CD14-positive monocyte (primary cell): Measurements from ENCODE around the gene CYP20A1. TPM values are rescaled to one million over a fixed set of nuclear protein-coding genes. Genes with fewer than 3 reads are reported as not detected.
A peak's percentile ranks its signal among the peaks of the same experiment; 100 is the strongest.
"Not testable (repeated sequence)": the region's sequence is repeated elsewhere in the genome, so short reads cannot be mapped to it uniquely, and the experiment has no call there.

Experiments
- DNase-seq, 3 donors: peaks; one replicate each; pipeline ENCODE4 v3.0.0-alpha.2; 2011 to 2022
- H2AFZ ChIP-seq: 2 replicates; pipeline ENCODE4 v1.6.0; 2012; ENCODE audit warnings: mild to moderate bottlenecking, low read depth, low read length, inconsistent platforms; ENCODE audit not compliant: insufficient read depth, poor library complexity, severe bottlenecking
- H3K27ac ChIP-seq, 2 donors: 1 replicate in 1 of 2; 2 replicates in 1 of 2; pipeline ENCODE4 v1.5.1; 2012 to 2013; ENCODE audit warnings: low read length in 2 of 2, control low read depth in 1 of 2, inconsistent platforms in 1 of 2, low read depth in 1 of 2, mild to moderate bottlenecking in 1 of 2
- H3K27me3 ChIP-seq, 2 donors: one replicate each; pipeline versions ENCODE4 v1.6.0 to v1.6.1; 2011 to 2013; ENCODE audit warnings: low read length in 2 of 2; ENCODE audit not compliant: control insufficient read depth in 2 of 2, insufficient read depth in 2 of 2
- H3K36me3 ChIP-seq, 2 donors: replicated peaks in 1 of 2; 1 replicate in 1 of 2; 2 replicates in 1 of 2; pipeline versions ENCODE4 v1.5.1 to v1.6.1; 2012 to 2013; ENCODE audit warnings: low read length in 2 of 2, control low read depth in 1 of 2, inconsistent platforms in 1 of 2, mild to moderate bottlenecking in 1 of 2; ENCODE audit not compliant: insufficient read depth in 2 of 2, control insufficient read depth in 1 of 2
- H3K4me1 ChIP-seq, 2 donors: 1 replicate in 1 of 2; 2 replicates in 1 of 2; pipeline versions ENCODE4 v1.5.1 to v1.6.1; 2012 to 2013; ENCODE audit warnings: low read length in 2 of 2, control low read depth in 1 of 2, inconsistent platforms in 1 of 2, mild to moderate bottlenecking in 1 of 2, moderate library complexity in 1 of 2; ENCODE audit not compliant: insufficient read depth in 2 of 2, control insufficient read depth in 1 of 2
- H3K4me2 ChIP-seq: replicated peaks from 2 replicates; pipeline ENCODE3; 2012; ENCODE audit warnings: low read length, moderate library complexity, mild to moderate bottlenecking; ENCODE audit not compliant: poor library complexity, severe bottlenecking; ENCODE audit errors: extremely low read depth
- H3K4me3 ChIP-seq, 3 experiments: fragments of 200-600 bp in 1 of 3; sonication (generic) in 1 of 3; replicated peaks in 1 of 3; 1 replicate in 2 of 3; 2 replicates in 1 of 3; pipeline ENCODE4 v1.5.1; 2011 to 2013; ENCODE audit warnings: low read length in 3 of 3, mild to moderate bottlenecking in 3 of 3, control low read depth in 2 of 3, low read depth in 2 of 3, inconsistent platforms in 1 of 3, moderate library complexity in 1 of 3
- H3K79me2 ChIP-seq: 2 replicates; pipeline ENCODE4 v1.6.0; 2012; ENCODE audit warnings: mild to moderate bottlenecking, control low read depth, inconsistent platforms, low read length, moderate library complexity; ENCODE audit not compliant: insufficient read depth
- H3K9ac ChIP-seq: 2 replicates; pipeline ENCODE4 v1.6.0; 2017; ENCODE audit warnings: low read length, mild to moderate bottlenecking; ENCODE audit not compliant: insufficient read depth, poor library complexity, severe bottlenecking
- H3K9me3 ChIP-seq, 2 donors: replicated peaks in 1 of 2; 1 replicate in 1 of 2; 2 replicates in 1 of 2; pipeline versions ENCODE4 v1.5.1 to v1.6.1; 2012 to 2013; ENCODE audit warnings: low read length in 2 of 2, control low read depth in 1 of 2; ENCODE audit not compliant: control insufficient read depth in 1 of 2, insufficient read depth in 1 of 2
- H4K20me1 ChIP-seq: 2 replicates; pipeline ENCODE4 v1.6.0; 2012; ENCODE audit warnings: mild to moderate bottlenecking, low read length, control low read depth, moderate library complexity; ENCODE audit not compliant: insufficient read depth
- H3K27ac Mint-ChIP-seq, 7 donors: one replicate each; pipeline ENCODE4 v1.8.0; 2020; ENCODE audit warnings: mild to moderate bottlenecking in 7 of 7, mixed read lengths in 7 of 7, moderate library complexity in 6 of 7, inconsistent platforms in 2 of 7
- H3K27me3 Mint-ChIP-seq, 3 donors: one replicate each; pipeline ENCODE4 v1.8.0; 2021 to 2022; ENCODE audit warnings: low read depth in 3 of 3, mild to moderate bottlenecking in 3 of 3, mixed read lengths in 3 of 3, moderate library complexity in 3 of 3, inconsistent platforms in 1 of 3
- H3K36me3 Mint-ChIP-seq, 2 donors: one replicate each; pipeline ENCODE4 v1.8.0; 2020; ENCODE audit warnings: mixed read lengths in 2 of 2, inconsistent platforms in 1 of 2, mild to moderate bottlenecking in 1 of 2
- H3K4me1 Mint-ChIP-seq: one replicate; pipeline ENCODE4 v1.8.0; 2020; ENCODE audit warnings: mild to moderate bottlenecking, mixed read lengths
- H3K4me3 Mint-ChIP-seq, 2 donors: one replicate each; pipeline ENCODE4 v1.8.0; 2020; ENCODE audit warnings: mild to moderate bottlenecking in 2 of 2, mixed read lengths in 2 of 2, moderate library complexity in 1 of 2
- H3K9me3 Mint-ChIP-seq, 7 donors: one replicate each; pipeline ENCODE4 v1.8.0; 2020 to 2022; ENCODE audit warnings: mixed read lengths in 7 of 7, mild to moderate bottlenecking in 6 of 7, moderate library complexity in 6 of 7, inconsistent platforms in 2 of 7
- WGBS: methylation state at CpG from one replicate; pipeline ENCODE4 v1.1.5; 2013; ENCODE audit warnings: missing lambda C conversion rate; ENCODE audit not compliant: insufficient coverage; 5-methylcytosine and 5-hydroxymethylcytosine counted together
- intact Hi-C, 2 donors: fragments of 100-400 bp; cut with micrococcal nuclease; formaldehyde crosslinking; loops; one replicate each; pipeline versions ENCODE4 v1.15.0 to v1.15.1; 2023
- polyA plus RNA-seq, 3 donors: library from polyadenylated mRNA; depleted of rRNA in 1 of 3; unstranded in 2 of 3; stranded (reverse) in 1 of 3; fragments of 300-500 nt in 2 of 3; fragments of >200 nt in 1 of 3; fragmentation: Illumina TruSeq in 2 of 3; gene quantifications; 1 replicate in 2 of 3; 2 replicates in 1 of 3; pipeline ENCODE4 v1.2.3, GENCODE V29; 2012 to 2021
- TF ChIP-seq, protein P1 (sequence below): fragments of 200-600 bp; IDR thresholded peaks from one replicate; pipeline ENCODE4 v1.8.0; 2022; ENCODE audit warnings: antibody characterized with exemption, mild to moderate bottlenecking

Gene CYP20A1
- polyA plus RNA-seq, 3 donors: 13.3 to 17.6 (median 15.4) TPM

DNA sequence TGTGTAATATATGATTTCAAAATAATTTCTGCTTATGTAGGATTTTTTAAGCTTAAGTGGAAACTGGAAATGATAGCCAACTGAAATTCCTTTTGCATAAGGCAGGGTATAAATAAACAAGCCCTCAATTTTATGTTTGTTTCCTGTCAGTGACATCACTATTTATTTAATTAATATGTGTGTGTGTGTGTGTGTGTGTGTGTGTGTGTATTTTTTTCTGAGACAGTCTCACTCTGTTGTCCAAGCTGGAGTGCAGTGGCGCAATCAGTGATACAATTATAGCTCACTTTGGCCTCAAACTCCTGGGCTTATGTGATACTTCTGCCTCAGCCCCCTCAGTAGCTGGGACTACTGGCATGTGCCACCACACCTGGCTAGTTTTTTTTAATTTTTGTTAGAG, 29.3 kb upstream of the CYP20A1 start:
- H3K27me3 Mint-ChIP-seq: no peaks in the 10 kb centered on the region
- H3K9me3 Mint-ChIP-seq: peaks cover 0 to 6% (median 2%) of the 10 kb centered on the region in 7 donors
- no CpG with 5 or more reads among the region's 1 CpG for WGBS
- Histone ChIP-seq H2AFZ (no peak overlapping the region), H3K4me1 (no peaks in the 10 kb centered on the region), H3K79me2 (no peaks in the 10 kb centered on the region), H3K4me3 (no peak overlapping the region), H3K36me3 (peaks cover 0 to 18% of the 10 kb centered on the region in 2 donors), H3K27ac (no peak overlapping the region), H3K27me3 (no peaks in the 10 kb centered on the region), H3K9ac (no peak overlapping the region), H3K4me2 (no peak overlapping the region), H4K20me1 (no peaks in the 10 kb centered on the region), H3K9me3 (no peaks in the 10 kb centered on the region)
- DNase-seq: no peak
- TF ChIP-seq, protein P1, sequence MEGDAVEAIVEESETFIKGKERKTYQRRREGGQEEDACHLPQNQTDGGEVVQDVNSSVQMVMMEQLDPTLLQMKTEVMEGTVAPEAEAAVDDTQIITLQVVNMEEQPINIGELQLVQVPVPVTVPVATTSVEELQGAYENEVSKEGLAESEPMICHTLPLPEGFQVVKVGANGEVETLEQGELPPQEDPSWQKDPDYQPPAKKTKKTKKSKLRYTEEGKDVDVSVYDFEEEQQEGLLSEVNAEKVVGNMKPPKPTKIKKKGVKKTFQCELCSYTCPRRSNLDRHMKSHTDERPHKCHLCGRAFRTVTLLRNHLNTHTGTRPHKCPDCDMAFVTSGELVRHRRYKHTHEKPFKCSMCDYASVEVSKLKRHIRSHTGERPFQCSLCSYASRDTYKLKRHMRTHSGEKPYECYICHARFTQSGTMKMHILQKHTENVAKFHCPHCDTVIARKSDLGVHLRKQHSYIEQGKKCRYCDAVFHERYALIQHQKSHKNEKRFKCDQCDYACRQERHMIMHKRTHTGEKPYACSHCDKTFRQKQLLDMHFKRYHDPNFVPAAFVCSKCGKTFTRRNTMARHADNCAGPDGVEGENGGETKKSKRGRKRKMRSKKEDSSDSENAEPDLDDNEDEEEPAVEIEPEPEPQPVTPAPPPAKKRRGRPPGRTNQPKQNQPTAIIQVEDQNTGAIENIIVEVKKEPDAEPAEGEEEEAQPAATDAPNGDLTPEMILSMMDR: no peak
- no peak overlapping the region for H3K4me3 Mint-ChIP-seq
- H3K4me1 Mint-ChIP-seq: no peaks in the 10 kb centered on the region
- intact Hi-C loops: no loop called here
- peak overlapping the region in 1 of 7 donors; percentile 25 for H3K27ac Mint-ChIP-seq
- peaks cover 17 to 28% of the 10 kb centered on the region in 2 donors for H3K36me3 Mint-ChIP-seq

DNA sequence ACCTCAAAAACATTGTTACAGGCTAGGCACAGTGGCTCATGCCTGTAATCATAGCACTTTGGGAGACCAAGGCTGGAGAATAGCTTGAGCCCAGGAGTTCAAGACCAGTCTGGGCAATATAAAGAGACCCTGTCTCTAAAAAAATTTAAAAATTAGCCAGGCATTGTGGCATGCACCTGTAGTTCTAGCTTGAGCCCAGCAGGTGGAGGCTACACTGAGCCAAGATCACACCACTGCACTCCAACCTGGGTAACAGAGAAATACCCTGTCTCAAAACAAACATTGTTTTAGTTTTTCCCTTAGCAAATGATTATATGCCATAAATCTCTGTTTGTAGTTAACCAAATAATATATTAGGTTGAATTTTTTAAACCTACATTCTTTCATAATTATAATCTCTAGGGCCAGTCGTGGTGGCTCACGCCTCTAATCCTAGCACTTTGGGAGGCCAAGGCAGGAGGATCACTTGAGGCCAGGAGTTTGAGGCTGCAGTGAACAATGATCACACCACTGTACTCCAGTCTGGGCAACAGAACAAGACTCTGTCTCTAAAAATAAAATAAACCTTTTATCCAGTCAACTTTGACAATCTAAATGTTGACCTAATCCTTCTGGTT, 13.3 kb upstream of the CYP20A1 start:
- H3K4me1 ChIP-seq: no peaks in the 10 kb centered on the region
- 100% methylated on average over 2 of the region's 2 CpGs for WGBS
- no peak overlapping the region for H3K9ac ChIP-seq
- Mint-ChIP-seq H3K27me3 (peaks cover 0 to 3% (median 0%) of the 10 kb centered on the region in 3 donors), H3K4me1 (no peaks in the 10 kb centered on the region), H3K36me3 (no peaks in the 10 kb centered on the region), H3K4me3 (no peak overlapping the region), H3K27ac (no peak overlapping the region), H3K9me3 (peaks cover 0 to 10% (median 3%) of the 10 kb centered on the region in 7 donors)
- no peaks in the 10 kb centered on the region for H3K36me3 ChIP-seq
- H3K27me3 ChIP-seq: no peaks in the 10 kb centered on the region
- peak; percentile 3 to 15 (median 11) for DNase-seq
- no peak overlapping the region for H2AFZ ChIP-seq
- H3K79me2 ChIP-seq: no peaks in the 10 kb centered on the region
- H3K27ac ChIP-seq: no peak overlapping the region
- H4K20me1 ChIP-seq: no peaks in the 10 kb centered on the region
- H3K4me2 ChIP-seq: no peak overlapping the region
- intact Hi-C loops: no loop called here
- no peaks in the 10 kb centered on the region for H3K9me3 ChIP-seq
- no peak overlapping the region for H3K4me3 ChIP-seq
- TF ChIP-seq, protein P1: peak; percentile 82

DNA sequence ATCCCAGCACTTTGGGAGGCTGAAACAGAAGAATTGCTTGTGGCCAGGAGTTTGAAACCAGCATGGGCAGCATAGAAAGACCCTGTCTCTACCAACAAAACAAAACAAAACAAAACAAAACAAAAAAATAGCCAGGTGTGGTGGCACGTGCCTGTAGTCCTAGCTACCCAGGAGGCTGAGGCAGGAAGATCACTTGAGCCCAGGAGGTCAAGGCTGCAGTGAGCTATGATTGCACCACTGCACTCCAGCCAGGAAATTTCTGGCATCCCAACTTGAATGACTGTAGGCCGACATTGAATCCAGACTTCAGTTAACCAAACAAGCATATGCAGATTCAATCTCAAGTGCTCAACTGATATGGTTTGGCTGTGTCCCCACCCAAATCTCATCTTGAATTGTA, 9.1 kb upstream of the CYP20A1 start:
- not testable (repeated sequence) for H3K4me3 ChIP-seq, H3K36me3 Mint-ChIP-seq, DNase-seq, H3K79me2 ChIP-seq, H3K4me3 Mint-ChIP-seq, H3K4me1 Mint-ChIP-seq, H3K9me3 ChIP-seq, H3K4me1 ChIP-seq, H2AFZ ChIP-seq, H3K27me3 Mint-ChIP-seq, H3K27me3 ChIP-seq, H3K27ac ChIP-seq, H3K4me2 ChIP-seq, H3K27ac Mint-ChIP-seq, H3K9ac ChIP-seq, H4K20me1 ChIP-seq, H3K36me3 ChIP-seq
- WGBS: 91% methylated on average over 1 of the region's 2 CpGs
- intact Hi-C loops: loop anchor here in 1 of 2 donors (10.0 kb wide), 1 partner anchor 215 kb away; the partner anchor contains the start of gene NBEAL1
- H3K9me3 Mint-ChIP-seq: peaks cover 0 to 13% (median 3%) of the 10 kb centered on the region in 7 donors
